Anterior cingulate cortex (tissue), 58 donors: Measurements from ENCODE around the gene UBE2Z.
"Not testable (repeated sequence)": the region's sequence is repeated elsewhere in the genome, so short reads cannot be mapped to it uniquely, and the experiment has no call there.

Experiments used
- DNase-seq, 58 donors: peaks; one replicate each; lab custom pipeline; 2025; lab: John Stamatoyannopoulos, UW

The UBE2Z gene

DNA sequence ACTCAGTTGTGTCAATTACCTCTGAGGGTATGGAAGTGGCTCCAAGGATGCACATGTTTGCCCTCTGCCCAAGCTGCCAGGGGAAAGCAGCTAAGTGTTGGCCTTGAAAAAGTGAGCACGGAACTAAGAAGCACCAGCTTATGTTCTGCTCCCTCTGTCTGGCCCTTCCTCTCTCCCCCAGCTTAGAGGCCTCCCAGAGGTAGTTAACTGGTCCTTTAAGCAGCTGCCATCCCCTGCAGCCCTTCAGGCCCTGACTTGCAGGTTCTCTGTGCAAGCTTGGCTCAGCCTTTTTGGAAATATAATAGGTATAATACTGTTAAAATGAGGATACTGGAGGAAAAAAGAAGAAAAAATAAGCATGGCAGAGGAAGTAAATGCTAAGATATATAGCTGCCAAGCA, 7.0 kb upstream of the UBE2Z start:
- DNase-seq = no peak

DNA sequence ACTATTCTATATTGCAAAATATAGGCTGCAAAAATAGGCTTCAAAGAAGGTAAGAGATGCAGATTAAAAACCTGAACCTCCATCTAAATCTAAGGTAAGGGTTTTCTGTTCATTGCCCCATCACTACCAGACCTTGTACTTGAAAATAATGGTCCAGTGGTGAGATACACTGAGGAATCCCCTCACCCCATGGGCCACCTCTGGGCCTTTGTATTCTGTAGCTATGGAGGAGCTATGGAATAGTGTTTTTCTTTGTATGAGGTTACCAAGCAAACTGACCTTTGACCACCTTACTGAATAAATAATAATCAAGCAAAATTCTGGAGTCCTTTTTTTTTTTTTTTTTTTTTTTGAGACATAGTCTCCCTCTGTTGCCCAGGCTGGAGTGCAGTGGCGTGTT, 4.8 kb upstream of the UBE2Z start:
- no peak for DNase-seq

DNA sequence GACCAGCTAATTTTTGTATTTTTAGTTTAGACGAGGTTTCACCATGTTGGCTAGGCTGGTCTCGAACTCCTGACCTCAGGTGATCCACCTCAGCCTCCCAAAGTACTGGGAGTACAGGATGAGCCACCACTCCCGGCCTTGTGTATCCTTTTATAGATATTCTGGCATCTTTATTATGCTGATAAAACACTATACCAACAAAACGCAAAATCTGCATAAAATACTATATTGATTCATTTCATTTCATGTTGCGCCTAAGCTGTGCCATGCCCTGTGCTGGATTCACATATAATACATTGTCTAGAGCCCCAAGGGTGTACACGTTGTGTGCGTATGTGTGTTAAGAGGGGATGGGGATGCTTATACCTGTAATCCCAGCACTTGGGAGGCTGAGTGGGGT, 3.8 kb upstream of the UBE2Z start:
- no peak for DNase-seq

GRCh38 chr17:48905987-48906515, 2.2 kb upstream of the UBE2Z start:
- no peak for DNase-seq

- no peak for DNase-seq
Observed at GRCh38 chr17:48907713-48908046, 527 bp upstream of the UBE2Z start.

GRCh38 chr17:48908853-48909394, 717 bp downstream of the UBE2Z start:
- peak in 41 of 58 donors; percentile 10 to 63 (median 37) for DNase-seq

DNA sequence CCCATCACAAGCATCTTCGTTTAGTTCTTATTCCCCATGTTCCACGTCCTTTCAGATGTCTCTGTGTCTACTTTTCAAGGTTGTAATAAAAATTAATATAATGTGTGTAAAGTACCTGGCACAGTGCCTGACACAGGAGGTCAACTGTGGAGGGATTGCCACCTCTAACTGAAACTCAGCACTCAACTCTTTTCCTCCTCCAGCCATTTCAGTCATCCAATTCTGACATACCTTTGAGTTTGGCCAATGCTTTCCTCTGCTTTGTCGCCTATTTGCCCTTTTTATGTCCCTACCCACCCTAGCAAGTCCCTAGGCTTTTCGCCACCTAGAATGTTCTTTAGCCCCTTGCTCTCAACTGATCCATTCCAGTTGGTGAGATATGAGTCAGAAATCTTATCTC, 1.6 kb downstream of the UBE2Z start:
- no peak for DNase-seq

- peak in 20 of 58 donors; percentile 1 to 73 (median 24) for DNase-seq
Observed at GRCh38 chr17:48910370-48910769, 2.2 kb downstream of the UBE2Z start.

- no peak for DNase-seq
Observed at GRCh38 chr17:48912476-48912875, 4.3 kb downstream of the UBE2Z start.

DNA sequence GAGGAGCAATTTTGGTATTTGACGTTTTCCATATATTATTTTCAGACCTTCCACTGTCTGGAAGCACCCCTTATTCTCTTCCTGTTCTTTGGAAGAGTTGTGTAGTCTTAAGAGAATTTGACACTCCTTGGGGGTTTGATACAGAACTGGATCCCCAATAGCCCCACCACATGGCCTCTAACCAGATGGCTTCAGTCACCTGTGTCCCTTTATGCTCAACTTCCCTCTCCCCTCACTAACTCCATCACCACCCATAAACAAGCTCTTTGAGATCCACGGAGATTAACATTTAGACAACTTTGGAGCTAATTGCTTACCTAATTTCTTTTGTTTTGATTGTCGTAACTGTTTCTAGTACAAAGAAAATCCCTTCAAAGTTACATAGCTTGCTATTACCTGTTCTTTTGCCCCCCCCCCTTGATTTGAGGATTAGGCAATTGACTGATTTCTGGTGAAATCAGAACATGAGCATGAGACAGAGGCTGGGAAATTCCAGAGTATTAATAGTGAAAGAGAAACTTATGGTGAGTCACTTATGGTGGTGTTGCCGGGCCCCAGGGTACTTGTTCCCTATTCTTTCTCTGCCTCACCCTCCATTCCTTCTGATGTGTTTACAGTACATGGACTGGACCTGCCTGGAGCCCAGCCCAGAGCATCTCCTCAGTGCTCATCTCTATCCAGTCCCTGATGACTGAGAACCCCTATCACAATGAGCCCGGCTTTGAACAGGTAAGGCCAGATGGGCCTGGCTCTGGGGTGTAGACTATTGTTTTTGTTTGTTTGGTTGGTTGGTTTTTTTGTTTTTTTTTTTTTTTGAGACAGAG, 7.5 kb downstream of the UBE2Z start:
- DNase-seq = peak in 1 of 58 donors; percentile 6

DNA sequence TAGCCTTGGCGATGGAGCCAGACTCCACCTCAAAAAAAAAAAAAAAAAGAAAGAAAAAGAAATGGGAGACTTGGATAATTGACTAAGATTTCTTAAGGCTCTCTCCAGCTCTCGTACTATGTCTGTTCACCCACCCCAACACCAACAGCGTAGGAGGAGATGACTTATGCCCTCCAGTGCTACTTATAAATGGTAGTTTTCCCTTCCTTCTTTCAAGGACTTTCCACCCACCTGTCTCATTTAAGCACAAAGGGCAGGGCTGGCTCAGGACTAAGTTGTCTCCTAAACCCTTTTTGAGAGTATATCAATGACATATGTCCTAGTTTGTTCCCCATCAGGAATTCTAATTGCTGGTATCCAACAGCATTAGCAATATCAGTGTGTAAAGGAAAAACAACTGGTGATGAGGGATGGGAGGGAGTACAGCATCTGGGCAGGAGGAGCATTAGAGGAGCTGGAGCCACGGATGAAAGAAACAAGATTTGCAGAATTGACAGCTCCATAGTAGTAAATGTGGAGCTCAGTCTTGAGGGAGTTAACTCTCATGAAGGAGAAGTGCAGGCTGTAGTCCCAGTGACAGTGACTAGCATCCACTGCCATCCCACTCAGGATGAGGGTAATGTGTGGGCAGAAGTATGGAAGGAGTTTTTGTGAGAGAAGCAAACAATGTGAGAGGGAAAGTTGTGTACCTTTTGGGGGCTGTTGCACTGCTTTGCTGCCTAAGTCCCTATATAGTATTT, 17.2 kb downstream of the UBE2Z start:
- DNase-seq = no peak

DNA sequence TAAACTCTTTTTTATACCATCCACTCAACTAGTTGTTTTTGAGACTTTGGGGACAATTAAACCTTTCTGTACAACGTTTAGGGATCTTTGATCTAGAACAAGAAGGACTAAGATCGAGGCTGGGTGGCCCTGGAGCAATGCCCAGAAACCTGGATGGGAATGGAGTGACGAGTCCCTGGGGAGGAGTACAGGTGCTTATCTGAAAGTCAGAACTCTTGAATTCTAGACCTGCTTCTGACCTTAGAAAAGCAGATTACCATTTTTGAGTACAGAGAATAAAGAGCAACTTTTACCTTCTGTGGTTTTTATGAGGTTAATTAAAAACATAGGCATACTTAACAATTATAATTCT, 17.8 kb downstream of the UBE2Z start:
- DNase-seq = no peak

- no peak for DNase-seq
Observed at GRCh38 chr17:48927978-48928745, 20.0 kb downstream of the UBE2Z start.

DNA sequence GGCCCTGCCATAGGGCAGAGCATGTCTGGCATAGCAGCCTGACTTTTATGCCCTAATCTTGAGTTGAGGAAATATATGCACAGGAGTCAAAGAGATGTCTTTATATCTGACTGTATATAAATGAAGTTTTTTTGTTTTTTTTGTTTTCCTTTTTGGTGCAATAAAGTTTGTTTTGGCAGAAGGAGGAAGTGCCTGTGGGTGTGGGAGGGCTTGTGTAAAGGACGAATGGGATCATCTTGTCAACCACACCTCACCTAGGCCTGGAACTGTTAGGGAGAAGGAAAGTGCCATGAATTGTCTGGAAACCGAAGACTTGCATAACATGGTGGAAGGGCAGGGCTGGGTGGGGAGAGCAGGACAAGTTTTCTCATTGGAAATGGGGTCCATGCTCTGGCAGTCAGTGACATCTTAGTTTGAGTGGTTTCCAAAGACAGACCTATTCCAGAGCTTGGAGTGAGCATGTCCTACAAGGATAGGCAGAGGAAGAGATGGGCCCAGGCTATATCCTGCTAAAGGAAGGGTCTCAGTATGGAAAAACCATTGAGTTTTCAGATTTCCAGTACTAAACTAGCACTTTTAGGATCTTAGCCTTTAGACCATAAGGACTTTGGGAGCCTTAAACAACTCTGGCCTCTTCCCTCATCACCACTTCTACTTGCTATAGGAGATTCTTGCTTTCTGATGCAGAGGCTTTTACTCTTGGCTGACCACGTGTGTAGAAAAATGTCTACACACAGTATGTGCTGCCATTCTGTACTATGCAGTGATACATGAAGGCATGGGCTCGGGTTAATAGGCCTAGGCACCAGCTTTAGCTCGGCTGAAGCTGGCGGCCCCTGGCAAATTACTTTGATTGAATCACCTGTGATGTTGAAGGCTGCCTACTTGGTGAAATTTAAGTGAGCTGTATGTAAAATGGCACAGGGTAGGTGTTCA, 20.9 kb downstream of the UBE2Z start:
- DNase-seq = no peak

DNA sequence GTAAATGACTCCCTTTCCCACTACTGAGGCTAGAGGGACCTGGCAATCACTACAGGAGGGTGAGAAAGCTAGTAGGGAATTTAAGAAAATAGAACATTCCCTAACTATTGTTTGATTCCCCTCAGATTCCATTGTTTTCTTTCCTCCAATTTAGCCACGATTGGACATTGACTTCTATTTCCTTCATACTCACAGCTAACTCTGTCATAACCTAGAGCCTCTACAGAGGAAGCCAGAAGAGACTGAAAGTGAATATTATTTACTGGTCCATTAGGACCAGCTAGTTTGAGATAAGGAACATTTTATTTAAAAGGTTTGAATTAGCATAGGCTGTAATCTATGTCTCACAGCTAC, 21.6 kb downstream of the UBE2Z start:
- DNase-seq = no peak

DNA sequence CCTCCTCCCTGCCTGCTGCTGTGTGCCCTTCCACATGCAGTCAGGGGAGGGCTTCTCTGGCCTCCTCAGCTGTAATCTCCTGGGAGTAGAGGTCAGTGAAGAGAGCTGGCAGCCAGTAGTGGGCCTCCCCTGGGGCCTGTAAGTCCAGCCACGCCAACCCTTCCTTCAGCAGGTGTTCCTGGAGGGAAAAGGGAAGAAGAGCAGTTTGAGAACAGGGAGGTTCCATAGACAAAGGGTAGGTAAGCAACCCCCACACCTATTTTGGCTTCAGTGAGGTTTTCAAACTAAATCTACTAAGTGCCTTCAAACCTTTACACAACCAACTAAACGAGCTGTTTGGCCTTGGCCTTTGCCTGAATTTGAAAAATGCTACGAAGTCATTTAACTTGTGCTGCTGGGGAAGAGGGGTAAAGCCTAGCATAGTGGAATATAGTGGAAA, 22.2 kb downstream of the UBE2Z start:
- no peak for DNase-seq

GRCh38 chr17:48933035-48933434, 24.8 kb downstream of the UBE2Z start:
- DNase-seq = no peak

- DNase-seq = peak in 57 of 58 donors; percentile 34 to 95 (median 83)
Observed at GRCh38 chr17:48944515-48945260, 36.5 kb downstream of the UBE2Z start, which contains the start of gene SNF8. Gene SNF8, minus strand, starts transcription at chr17:48944842. Its CDS starts 108 bp downstream, at chr17:48944734.

GRCh38 chr17:48945261-48945651, 37.0 kb downstream of the UBE2Z start:
- not testable (repeated sequence) for DNase-seq
